SK-N-SH treated with all-trans-retinoic acid at 6 μM for 48 hours (cell line): ENCODE data around the gene C16orf95.

Experiments used
- ATAC-seq: fragments of 200-7000 bp; cut with Tn5 transposase; 3 replicates; pipeline ENCODE4 v1.9.1; 2020; ENCODE audit warnings: mild to moderate bottlenecking, moderate library complexity
- ARNTL ChIP-seq: fragments of 450-650 bp; formaldehyde crosslinking; IDR thresholded peaks from 2 replicates; pipeline ENCODE4 v1.5.0; 2020; ENCODE audit warnings: low read depth, mild to moderate bottlenecking, moderate library complexity, borderline replicate concordance
- BACH2 ChIP-seq: fragments of 250-450 bp; sonication (Bioruptor Pico); IDR thresholded peaks from 2 replicates; pipeline ENCODE4 v1.9.0; 2021; ENCODE audit warnings: mild to moderate bottlenecking, borderline replicate concordance
- CREB5 ChIP-seq: fragments of 250-450 bp; sonication (Bioruptor Pico); IDR thresholded peaks from 2 replicates; pipeline ENCODE4 v1.5.1; 2020; ENCODE audit warnings: low read depth, mild to moderate bottlenecking, moderate library complexity
- CSDC2 ChIP-seq: fragments of 250-450 bp; sonication (Bioruptor Pico); IDR thresholded peaks from 2 replicates; pipeline ENCODE4 v1.5.0; 2020; ENCODE audit warnings: mild to moderate bottlenecking, moderate library complexity
- CSRNP3 ChIP-seq: fragments of 250-450 bp; sonication (Bioruptor Pico); IDR thresholded peaks from 2 replicates; pipeline ENCODE4 v1.5.1; 2021; ENCODE audit warnings: mild to moderate bottlenecking, moderate library complexity
- ESRRG ChIP-seq: fragments of 250-450 bp; sonication (Bioruptor Pico); IDR thresholded peaks from 2 replicates; pipeline ENCODE4 v1.6.1; 2021; ENCODE audit warnings: mild to moderate bottlenecking
- GLIS3 ChIP-seq: fragments of 250-450 bp; sonication (Bioruptor Pico); IDR thresholded peaks from 2 replicates; pipeline ENCODE4 v1.5.0; 2020; ENCODE audit warnings: mild to moderate bottlenecking, moderate library complexity
- ISL1 ChIP-seq: fragments of 250-450 bp; sonication (Bioruptor Pico); IDR thresholded peaks from 2 replicates; pipeline ENCODE4 v2.1.2; 2022; ENCODE audit warnings: mild to moderate bottlenecking, moderate library complexity
- OSR1 ChIP-seq: fragments of 250-450 bp; sonication (Bioruptor Pico); IDR thresholded peaks from 2 replicates; pipeline ENCODE4 v1.8.0; 2022; ENCODE audit warnings: moderate library complexity, mild to moderate bottlenecking, inconsistent platforms
- PATZ1 ChIP-seq: fragments of 250-450 bp; sonication (Bioruptor Pico); IDR thresholded peaks from 2 replicates; pipeline ENCODE4 v1.8.0; 2020; ENCODE audit warnings: mild to moderate bottlenecking, moderate library complexity, borderline replicate concordance
- POU6F1 ChIP-seq: fragments of 250-450 bp; sonication (Bioruptor Pico); IDR thresholded peaks from 2 replicates; pipeline ENCODE4 v1.8.0; 2021; ENCODE audit warnings: low read depth, mild to moderate bottlenecking, moderate library complexity, borderline replicate concordance
- SNAI2 ChIP-seq: fragments of 250-450 bp; sonication (Bioruptor Pico); IDR thresholded peaks from 2 replicates; pipeline ENCODE4 v1.5.0; 2020; ENCODE audit warnings: mild to moderate bottlenecking, moderate library complexity
- TCF4 ChIP-seq: fragments of 250-450 bp; sonication (Bioruptor Pico); IDR thresholded peaks from 2 replicates; pipeline ENCODE4 v1.8.0; 2021; ENCODE audit warnings: mild to moderate bottlenecking, moderate library complexity, borderline replicate concordance
- TOX ChIP-seq: fragments of 250-450 bp; sonication (Bioruptor Pico); IDR thresholded peaks from 2 replicates; pipeline ENCODE4 v1.8.0; 2021; ENCODE audit warnings: mild to moderate bottlenecking, moderate library complexity, borderline replicate concordance
- ZC3H10 ChIP-seq: fragments of 250-450 bp; sonication (Bioruptor Pico); IDR thresholded peaks from 2 replicates; pipeline ENCODE4 v1.5.1; 2021; ENCODE audit warnings: mild to moderate bottlenecking, moderate library complexity
- ZFP3 ChIP-seq: fragments of 250-450 bp; sonication (Bioruptor Pico); IDR thresholded peaks from 2 replicates; pipeline ENCODE4 v1.5.0; 2020; ENCODE audit warnings: mild to moderate bottlenecking, moderate library complexity
- ZFP30 ChIP-seq: fragments of 450-650 bp; formaldehyde crosslinking; IDR thresholded peaks from 2 replicates; pipeline ENCODE4 v1.5.0; 2022; ENCODE audit warnings: mild to moderate bottlenecking, moderate library complexity
- ZNF8 ChIP-seq: fragments of 450-650 bp; formaldehyde crosslinking; IDR thresholded peaks from 2 replicates; pipeline ENCODE4 v1.5.0; 2020; ENCODE audit warnings: mild to moderate bottlenecking, moderate library complexity

C16orf95 gene

GRCh38 chr16:87265261-87265660, 51.9 kb downstream of the C16orf95 start:
- TF ChIP-seq ARNTL (CRISPR knock-in tag) (no peak), ZFP30 (CRISPR knock-in tag) (no peak), ZFP3 (CRISPR knock-in tag) (no peak), POU6F1 (CRISPR knock-in tag) (no peak), ZNF8 (no peak), CREB5 (CRISPR knock-in tag) (no peak), ISL1 (CRISPR knock-in tag) (no peak), BACH2 (CRISPR knock-in tag) (no peak), CSRNP3 (CRISPR knock-in tag) (no peak), PATZ1 (CRISPR knock-in tag) (no peak), SNAI2 (CRISPR knock-in tag) (no peak), TOX (CRISPR knock-in tag) (no peak), TCF4 (CRISPR knock-in tag) (no peak), OSR1 (CRISPR knock-in tag) (no peak), ESRRG (CRISPR knock-in tag) (no peak), ZC3H10 (no peak), CSDC2 (CRISPR knock-in tag) (no peak)
- TF ChIP-seq, all 23 proteins: peak for 0
- ATAC-seq: no peak

GRCh38 chr16:87264634-87265033, 52.6 kb downstream of the C16orf95 start:
- TF ChIP-seq GLIS3 (CRISPR knock-in tag) (no peak), ZC3H10 (no peak), CSRNP3 (CRISPR knock-in tag) (no peak), CREB5 (CRISPR knock-in tag) (no peak), SNAI2 (CRISPR knock-in tag) (no peak), BACH2 (CRISPR knock-in tag) (no peak), PATZ1 (CRISPR knock-in tag) (no peak)
- ATAC-seq: no peak
